Epithelial cell of esophagus (primary cell): ENCODE results near the gene TMEM108.

Source experiments
- DNase-seq: peaks from one replicate; pipeline ENCODE4 v3.0.0; 2010; ENCODE audit warnings: low read depth
- H3K4me3 ChIP-seq: 2 replicates; pipeline ENCODE4 v1.5.1; 2011; ENCODE audit warnings: mild to moderate bottlenecking, low read length, control low read depth
- CTCF ChIP-seq: IDR thresholded peaks from 2 replicates; pipeline ENCODE4 v1.5.1; 2011; ENCODE audit warnings: low read depth, mild to moderate bottlenecking, low read length, control low read depth, inconsistent platforms; ENCODE audit not compliant: insufficient read depth; ENCODE audit errors: missing control alignments

The TMEM108 gene

GRCh38 chr3:133069556-133070286 lies 31.5 kb downstream of the TMEM108 start:
- no peak for DNase-seq
- no peak overlapping the region for H3K4me3 ChIP-seq
- no peak for TF ChIP-seq CTCF

- no peak overlapping the region for H3K4me3 ChIP-seq
- DNase-seq: no peak
- no peak for TF ChIP-seq CTCF
Observed at GRCh38 chr3:133074977-133075376, 36.8 kb downstream of the TMEM108 start.

DNA sequence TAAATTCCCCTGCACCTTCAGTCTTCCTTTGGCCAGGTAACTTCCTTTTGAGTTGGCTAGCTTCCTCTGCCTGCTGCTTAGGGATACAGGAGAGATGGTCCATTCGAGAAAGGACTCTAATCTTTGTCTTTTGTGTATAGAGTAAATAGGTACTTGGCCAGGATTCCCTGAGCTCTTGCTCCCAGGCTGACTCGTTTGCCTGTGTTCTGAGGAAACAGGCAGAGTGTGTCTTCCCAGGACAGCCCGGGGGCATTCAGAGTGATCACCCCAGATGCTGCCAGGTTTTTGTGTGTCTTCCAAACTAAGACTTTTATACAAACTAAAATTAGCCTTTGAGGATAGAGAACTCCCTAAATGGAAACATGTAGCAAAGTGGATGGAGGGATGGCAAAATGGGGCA lies 39.5 kb downstream of the TMEM108 start:
- no peak overlapping the region for H3K4me3 ChIP-seq
- no peak for TF ChIP-seq CTCF
- no peak for DNase-seq

DNA sequence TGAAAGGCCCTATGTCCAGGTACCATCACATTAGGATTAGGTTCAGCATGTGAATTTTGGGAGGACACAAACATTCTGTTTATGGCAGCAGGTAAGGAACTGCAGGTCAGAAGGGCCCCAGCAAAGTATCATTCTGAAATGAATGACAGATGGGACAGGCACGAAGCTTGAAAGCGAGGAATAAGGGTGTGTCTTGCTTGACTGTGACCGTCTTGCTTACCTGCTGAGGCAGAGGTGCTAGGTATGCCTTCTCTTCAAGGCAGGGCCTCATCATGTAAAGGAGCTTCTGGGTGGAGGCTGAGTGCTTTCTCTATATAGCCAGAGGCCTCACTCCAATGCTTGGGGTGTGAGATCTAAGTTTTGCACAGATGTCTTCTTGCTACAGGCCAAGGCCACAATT lies 41.4 kb downstream of the TMEM108 start:
- H3K4me3 ChIP-seq: no peak overlapping the region
- TF ChIP-seq CTCF: no peak
- no peak for DNase-seq

GRCh38 chr3:133081016-133081415 lies 42.8 kb downstream of the TMEM108 start:
- DNase-seq: no peak
- H3K4me3 ChIP-seq: no peak overlapping the region
- no peak for TF ChIP-seq CTCF

GRCh38 chr3:133083395-133083794 lies 45.2 kb downstream of the TMEM108 start:
- H3K4me3 ChIP-seq: no peak overlapping the region
- no peak for TF ChIP-seq CTCF
- no peak for DNase-seq

DNA sequence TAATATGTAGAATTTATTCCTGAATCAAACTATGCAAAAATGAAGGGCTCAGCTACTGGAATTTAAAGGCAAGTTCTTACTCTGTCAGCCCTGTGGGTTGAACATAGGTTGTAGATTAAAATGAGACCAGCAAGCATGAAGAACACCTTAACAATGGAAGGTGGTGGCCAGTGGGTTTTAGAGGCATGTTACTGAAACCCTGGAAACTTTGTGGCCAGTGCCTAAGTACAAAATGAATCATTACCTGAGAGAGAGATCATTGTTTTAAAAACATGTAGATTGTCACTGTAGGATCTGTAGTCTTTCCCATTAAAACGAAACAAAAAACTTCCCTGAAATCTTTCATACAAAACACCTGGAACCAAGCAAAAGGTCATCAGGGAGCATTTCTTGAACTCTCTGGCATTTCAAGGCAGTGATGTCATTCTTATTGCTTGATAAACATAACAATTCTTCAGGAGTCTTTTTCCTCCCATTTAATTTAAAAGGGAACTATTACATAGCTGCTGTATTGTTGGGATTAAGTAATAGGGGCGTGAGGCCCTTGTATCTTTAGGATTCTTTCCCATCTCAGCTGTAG lies 51.8 kb downstream of the TMEM108 start:
- DNase-seq: no peak
- no peak overlapping the region for H3K4me3 ChIP-seq
- no peak for TF ChIP-seq CTCF
